ENCODE measurements around the gene NDUFA3.

The NDUFA3 gene

GRCh38 chr19:54102421-54103169 is at the start of gene NDUFA3:
Gene NDUFA3 (plus strand): TSS chr19:54102855. CDS start chr19:54102879, 24 bp downstream.
- CTCF ChIA-PET, result interaction anchor here (0.7 kb wide), 1 partner anchor 310 kb away, joined by 3 read pairs; no protein-coding TSS in a partner anchor
- TF ChIP-seq CTCF (IDR thresholded peaks at IDR 0.05; ENCODE audit: control extremely low read depth, extremely low read depth, low read depth, missing control alignments), result no peak
- peak; percentile 100 for DNase-seq (ENCODE audit: extremely low spot score)
- POLR2A ChIA-PET, result interaction anchor here (0.9 kb wide), 1 partner anchor 25 kb away, joined by 3 read pairs; no protein-coding TSS in a partner anchor

GRCh38 chr19:54062643-54063042 is 40.0 kb upstream of the NDUFA3 start:
- DNase-seq (ENCODE audit: extremely low spot score), result no peak
- ChIA-PET CTCF (no interaction called here), POLR2A (no interaction called here)
- TF ChIP-seq CTCF (IDR thresholded peaks at IDR 0.05; ENCODE audit: control extremely low read depth, extremely low read depth, low read depth, missing control alignments), result no peak

DNA sequence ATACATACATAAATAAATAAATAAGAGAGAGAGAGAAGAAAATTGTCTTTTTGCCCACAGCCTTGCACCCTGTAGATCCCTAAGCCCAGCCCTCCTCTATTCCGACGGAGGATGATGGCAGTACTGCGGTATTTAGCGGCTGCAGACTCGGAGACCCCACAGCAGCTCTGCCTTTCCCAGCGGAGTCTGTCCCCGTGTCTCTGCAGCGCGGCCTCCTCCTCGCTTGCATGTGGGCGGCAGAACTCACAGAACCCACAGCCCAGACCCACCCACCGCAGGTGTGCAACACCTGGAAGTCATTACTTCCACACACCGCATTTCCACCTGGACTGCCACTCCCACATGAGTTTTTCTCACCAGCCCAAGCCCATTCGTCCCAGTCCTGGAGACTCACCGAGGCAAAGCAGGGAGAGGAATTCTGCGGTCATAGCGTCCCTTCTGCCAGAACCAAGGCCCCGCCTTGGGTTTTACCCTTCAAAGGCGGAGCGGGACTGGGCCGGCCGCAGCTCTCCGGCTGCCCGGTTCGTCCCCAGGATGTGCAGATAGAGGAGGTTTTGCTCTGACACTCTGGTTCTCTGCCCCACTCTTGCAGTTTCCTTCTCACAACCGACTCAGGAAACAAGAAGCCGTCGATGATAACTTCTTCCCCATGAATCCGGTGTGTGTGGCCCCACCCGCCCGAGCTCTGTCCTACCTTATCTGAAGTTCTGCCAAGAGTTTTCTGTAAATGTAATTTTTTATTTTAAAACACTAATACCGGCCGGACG is 39.1 kb upstream of the NDUFA3 start, which contains the start of gene VSTM1:
Gene VSTM1 (minus strand): TSS at position 548 of the 767 bp plus-strand sequence. CDS start 120 bp downstream, at position 428.
- CTCF ChIA-PET, result no interaction called here
- POLR2A ChIA-PET, result no interaction called here
- DNase-seq (ENCODE audit: extremely low spot score), result no peak
- no peak for TF ChIP-seq CTCF (IDR thresholded peaks at IDR 0.05; ENCODE audit: control extremely low read depth, extremely low read depth, low read depth, missing control alignments)

- CTCF ChIA-PET, result no interaction called here
- POLR2A ChIA-PET, result no interaction called here
- TF ChIP-seq CTCF (IDR thresholded peaks at IDR 0.05; ENCODE audit: control extremely low read depth, extremely low read depth, low read depth, missing control alignments), result no peak
- DNase-seq (ENCODE audit: extremely low spot score), result no peak
Measured at GRCh38 chr19:54069470-54069869, 33.2 kb upstream of the NDUFA3 start.

DNA sequence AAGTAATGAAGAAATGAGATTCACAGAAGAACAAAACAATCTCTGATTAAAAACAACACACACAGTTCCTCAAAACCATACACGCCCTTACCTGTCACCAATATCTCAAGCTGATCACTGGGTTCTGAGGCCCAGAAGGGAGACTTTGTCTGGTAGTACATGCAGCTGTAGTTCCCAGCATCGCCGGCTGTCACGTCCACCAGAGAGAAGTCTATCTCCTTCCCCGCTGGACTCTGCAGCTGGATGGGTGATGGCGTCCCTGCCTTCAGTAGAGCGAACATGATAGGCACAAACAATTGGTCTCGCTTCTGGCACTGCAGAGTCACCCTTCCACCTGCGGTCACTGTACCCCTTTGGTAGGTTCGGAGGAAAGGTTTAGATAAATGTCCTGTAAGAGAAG is 28.8 kb upstream of the NDUFA3 start:
- no peak for TF ChIP-seq CTCF (IDR thresholded peaks at IDR 0.05; ENCODE audit: control extremely low read depth, extremely low read depth, low read depth, missing control alignments)
- CTCF ChIA-PET, result no interaction called here
- POLR2A ChIA-PET, result no interaction called here
- DNase-seq (ENCODE audit: extremely low spot score), result no peak

- CTCF ChIA-PET, result no interaction called here
- TF ChIP-seq CTCF (IDR thresholded peaks at IDR 0.05; ENCODE audit: control extremely low read depth, extremely low read depth, low read depth, missing control alignments), result no peak
- POLR2A ChIA-PET, result no interaction called here
- DNase-seq (ENCODE audit: extremely low spot score), result no peak
Measured at GRCh38 chr19:54074851-54075250, 27.8 kb upstream of the NDUFA3 start.

Measured in GM10248 (cell line).